ENCODE measurements around the gene STRBP. TPM values are rescaled to one million over a fixed set of nuclear protein-coding genes. Genes with fewer than 3 reads are reported as not detected.
"Not testable (repeated sequence)": the region's sequence is repeated elsewhere in the genome, so short reads cannot be mapped to it uniquely, and the experiment has no call there.

Gene STRBP
- total RNA-seq, 1 experiment from 2014 or later: 40.3 TPM

DNA sequence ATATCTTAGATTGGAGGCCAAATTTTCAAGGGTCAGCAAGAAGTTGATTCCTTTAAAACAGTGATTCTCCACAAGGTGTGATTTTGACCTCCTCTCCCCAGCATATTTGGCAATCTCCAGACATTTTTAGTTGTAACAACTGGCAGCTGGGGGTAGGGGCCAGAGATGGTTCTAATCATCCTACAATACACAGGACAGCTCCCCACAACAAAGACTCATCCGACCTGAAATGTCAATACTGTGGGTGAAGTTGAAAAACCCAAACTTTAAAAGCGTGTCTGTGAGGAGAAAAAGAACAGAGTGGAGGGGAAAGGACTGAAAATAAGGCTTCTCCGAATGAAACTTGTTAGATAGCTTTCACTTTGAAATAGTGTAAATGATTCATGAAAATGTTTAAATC is 10.0 kb upstream of the STRBP start:
- H3K36me3 ChIP-seq (ENCODE audit: control insufficient read depth, insufficient read depth, low read length): no peaks in the 10 kb centered on the region
- CTCF ChIA-PET: no interaction called here
- no peak overlapping the region for H3K4me3 ChIP-seq (ENCODE audit: low read depth in 2 of 2, low read length in 2 of 2)
- in situ Hi-C loops (cut with HindIII; ENCODE audit: low pct_unique_long_range_greater_than_20kb, low sequenced_read_pairs): no loop called here
- intact Hi-C loops (cut with micrococcal nuclease; ENCODE audit: unreplicated experiment): no loop called here
- no peak overlapping the region for H3K27ac ChIP-seq (ENCODE audit: low read length)
- ATAC-seq (no peak), DNase-seq (ENCODE audit: low read depth, low spot score) (no peak)
- TF ChIP-seq, protein P1, sequence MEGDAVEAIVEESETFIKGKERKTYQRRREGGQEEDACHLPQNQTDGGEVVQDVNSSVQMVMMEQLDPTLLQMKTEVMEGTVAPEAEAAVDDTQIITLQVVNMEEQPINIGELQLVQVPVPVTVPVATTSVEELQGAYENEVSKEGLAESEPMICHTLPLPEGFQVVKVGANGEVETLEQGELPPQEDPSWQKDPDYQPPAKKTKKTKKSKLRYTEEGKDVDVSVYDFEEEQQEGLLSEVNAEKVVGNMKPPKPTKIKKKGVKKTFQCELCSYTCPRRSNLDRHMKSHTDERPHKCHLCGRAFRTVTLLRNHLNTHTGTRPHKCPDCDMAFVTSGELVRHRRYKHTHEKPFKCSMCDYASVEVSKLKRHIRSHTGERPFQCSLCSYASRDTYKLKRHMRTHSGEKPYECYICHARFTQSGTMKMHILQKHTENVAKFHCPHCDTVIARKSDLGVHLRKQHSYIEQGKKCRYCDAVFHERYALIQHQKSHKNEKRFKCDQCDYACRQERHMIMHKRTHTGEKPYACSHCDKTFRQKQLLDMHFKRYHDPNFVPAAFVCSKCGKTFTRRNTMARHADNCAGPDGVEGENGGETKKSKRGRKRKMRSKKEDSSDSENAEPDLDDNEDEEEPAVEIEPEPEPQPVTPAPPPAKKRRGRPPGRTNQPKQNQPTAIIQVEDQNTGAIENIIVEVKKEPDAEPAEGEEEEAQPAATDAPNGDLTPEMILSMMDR (IDR thresholded peaks at IDR 0.05): no peak
- TF ChIP-seq POLR2AphosphoS5 (IDR thresholded peaks at IDR 0.05; ENCODE audit: low read depth, low read length): no peak
- TF ChIP-seq TCF7L2 (IDR thresholded peaks at IDR 0.05; ENCODE audit: low read depth, low read length): no peak
- no peak for TF ChIP-seq SIN3A (IDR thresholded peaks at IDR 0.05; ENCODE audit: borderline replicate concordance, insufficient read depth, low read depth, low read length)
- TF ChIP-seq REST (IDR thresholded peaks at IDR 0.05; ENCODE audit: insufficient read depth in 1 of 2, low read depth in 2 of 2, low read length in 1 of 2): no peak
- H3K27me3 ChIP-seq (ENCODE audit: control insufficient read depth, insufficient read depth, low read length): no peaks in the 10 kb centered on the region
- no peaks in the 10 kb centered on the region for H3K9me3 ChIP-seq (ENCODE audit: control insufficient read depth, insufficient read depth, low read depth, low read length)
- BruUV-seq (replicated peaks): no TSS peak
- no peaks in the 10 kb centered on the region for H3K4me1 ChIP-seq (ENCODE audit: control insufficient read depth, insufficient read depth, low read length)
- POLR2A ChIA-PET: no interaction called here

- no peak overlapping the region for H3K4me3 ChIP-seq (ENCODE audit: low read depth in 2 of 2, low read length in 2 of 2)
- no peaks in the 10 kb centered on the region for H3K4me1 ChIP-seq (ENCODE audit: control insufficient read depth, insufficient read depth, low read length)
- H3K27ac ChIP-seq (ENCODE audit: low read length): no peak overlapping the region
- H3K36me3 ChIP-seq (ENCODE audit: control insufficient read depth, insufficient read depth, low read length): no peaks in the 10 kb centered on the region
- intact Hi-C loops (cut with micrococcal nuclease; ENCODE audit: unreplicated experiment) (no loop called here), in situ Hi-C loops (cut with HindIII; ENCODE audit: low pct_unique_long_range_greater_than_20kb, low sequenced_read_pairs) (no loop called here)
- TF ChIP-seq SIN3A (IDR thresholded peaks at IDR 0.05; ENCODE audit: borderline replicate concordance, insufficient read depth, low read depth, low read length) (no peak), REST (IDR thresholded peaks at IDR 0.05; ENCODE audit: insufficient read depth in 1 of 2, low read depth in 2 of 2, low read length in 1 of 2) (no peak), TCF7L2 (IDR thresholded peaks at IDR 0.05; ENCODE audit: low read depth, low read length) (no peak), POLR2AphosphoS5 (IDR thresholded peaks at IDR 0.05; ENCODE audit: low read depth, low read length) (no peak)
- TF ChIP-seq, protein P1 (IDR thresholded peaks at IDR 0.05): no peak
- no peaks in the 10 kb centered on the region for H3K27me3 ChIP-seq (ENCODE audit: control insufficient read depth, insufficient read depth, low read length)
- BruUV-seq (replicated peaks): no TSS peak
- ATAC-seq (no peak), DNase-seq (ENCODE audit: low read depth, low spot score) (no peak)
- no peaks in the 10 kb centered on the region for H3K9me3 ChIP-seq (ENCODE audit: control insufficient read depth, insufficient read depth, low read depth, low read length)
- ChIA-PET POLR2A (interaction anchor here (0.6 kb wide), 1 partner anchor 317 kb away, joined by 6 read pairs; no protein-coding TSS in a partner anchor), CTCF (no interaction called here)
Measured at GRCh38 chr9:123276551-123276950, 8.2 kb upstream of the STRBP start.

- BruUV-seq (replicated peaks); DNase-seq (ENCODE audit: low read depth, low spot score); H3K27me3 ChIP-seq (ENCODE audit: control insufficient read depth, insufficient read depth, low read length); H3K9me3 ChIP-seq (ENCODE audit: control insufficient read depth, insufficient read depth, low read depth, low read length); H3K4me3 ChIP-seq (ENCODE audit: low read depth in 2 of 2, low read length in 2 of 2); H3K36me3 ChIP-seq (ENCODE audit: control insufficient read depth, insufficient read depth, low read length); H3K4me1 ChIP-seq (ENCODE audit: control insufficient read depth, insufficient read depth, low read length); ATAC-seq; POLR2A ChIA-PET; H3K27ac ChIP-seq (ENCODE audit: low read length); CTCF ChIA-PET; in situ Hi-C loops (cut with HindIII; ENCODE audit: low pct_unique_long_range_greater_than_20kb, low sequenced_read_pairs); intact Hi-C loops (cut with micrococcal nuclease; ENCODE audit: unreplicated experiment): not testable (repeated sequence)
Measured at GRCh38 chr9:123271133-123271532, 2.7 kb upstream of the STRBP start.

Measured in Panc1 (cell line).